Fibroblast of lung (primary cell): ENCODE results near the gene KMT2C. TPM values are rescaled to one million over a fixed set of nuclear protein-coding genes. Genes with fewer than 3 reads are reported as not detected.
A peak's percentile ranks its signal among the peaks of the same experiment; 100 is the strongest.

Experiments used
- DNase-seq, 2 donors: peaks; one replicate each; pipeline versions ENCODE4 v3.0.0 to v3.0.0-alpha.2; 2010; ENCODE audit warnings: low read depth in 2 of 2
- H2AFZ ChIP-seq: 2 replicates; pipeline ENCODE4 v1.5.1; 2012; ENCODE audit warnings: low read length, control low read depth, inconsistent platforms
- H3K27ac ChIP-seq: 2 replicates; pipeline ENCODE4 v1.5.1; 2011; ENCODE audit warnings: low read length, control low read depth; ENCODE audit not compliant: insufficient read depth
- H3K27me3 ChIP-seq: 2 replicates; pipeline ENCODE4 v1.5.1; 2011; ENCODE audit warnings: mild to moderate bottlenecking, low read length; ENCODE audit not compliant: control insufficient read depth, insufficient read depth
- H3K36me3 ChIP-seq: 2 replicates; pipeline ENCODE4 v1.5.1; 2011; ENCODE audit warnings: low read length; ENCODE audit not compliant: control insufficient read depth, insufficient read depth
- H3K4me1 ChIP-seq: 2 replicates; pipeline ENCODE4 v1.5.1; 2011; ENCODE audit warnings: low read length; ENCODE audit not compliant: control insufficient read depth, insufficient read depth; ENCODE audit errors: extremely low read depth
- H3K4me2 ChIP-seq: 2 replicates; pipeline ENCODE4 v1.5.1; 2011; ENCODE audit warnings: low read length, control low read depth; ENCODE audit not compliant: insufficient read depth; ENCODE audit errors: extremely low read depth
- H3K4me3 ChIP-seq, 4 experiments: fragments of 200-600 bp in 1 of 4; sonication (generic) in 1 of 4; replicated peaks in 1 of 4; 2 replicates each; pipeline ENCODE4 v1.5.1; 2011 to 2016; ENCODE audit warnings: low read length in 4 of 4, low read depth in 3 of 4, mild to moderate bottlenecking in 3 of 4, control low read depth in 2 of 4, inconsistent platforms in 1 of 4, mixed read lengths in 1 of 4; ENCODE audit not compliant: insufficient read depth in 1 of 4; ENCODE audit errors: control extremely low read depth in 1 of 4
- H3K79me2 ChIP-seq: 2 replicates; pipeline ENCODE4 v1.5.1; 2012; ENCODE audit warnings: mild to moderate bottlenecking, low read length, inconsistent platforms; ENCODE audit not compliant: control insufficient read depth, insufficient read depth
- H3K9ac ChIP-seq: 2 replicates; pipeline ENCODE4 v1.5.1; 2011; ENCODE audit warnings: mild to moderate bottlenecking, low read length, control low read depth; ENCODE audit not compliant: insufficient read depth
- H3K9me3 ChIP-seq: 2 replicates; pipeline ENCODE4 v1.5.1; 2012; ENCODE audit warnings: low read depth, low read length; ENCODE audit not compliant: control insufficient read depth, insufficient read depth
- H4K20me1 ChIP-seq: 2 replicates; pipeline ENCODE4 v1.5.1; 2011; ENCODE audit warnings: low read length; ENCODE audit not compliant: control insufficient read depth, insufficient read depth; ENCODE audit errors: extremely low read depth
- EZH2 ChIP-seq: IDR thresholded peaks from 2 replicates; pipeline ENCODE4 v1.5.1; 2012; ENCODE audit warnings: low read length, control low read depth, mild to moderate bottlenecking; ENCODE audit errors: missing control alignments
- polyA plus RNA-seq, 2 donors: library from polyadenylated mRNA; depleted of rRNA in 1 of 2; stranded (reverse) in 1 of 2; unstranded in 1 of 2; fragments of >200 nt; gene quantifications; 2 replicates each; pipeline ENCODE4 v1.2.1, GENCODE V29; 2011 to 2012; ENCODE audit warnings: missing spikeins in 1 of 2
- total RNA-seq: library from RNA; depleted of rRNA; stranded (reverse); fragments of >200 nt; gene quantifications from 2 replicates; pipeline ENCODE4 v1.2.1, GENCODE V29; 2014
- TF ChIP-seq, protein P1 (sequence below), 2 donors: IDR thresholded peaks in 1 of 2; conservative IDR thresholded peaks in 1 of 2; 1 replicate in 1 of 2; 2 replicates in 1 of 2; pipeline ENCODE4 v1.5.1; 2011 to 2012; ENCODE audit warnings: low read length in 2 of 2, control low read depth in 1 of 2, inconsistent platforms in 1 of 2, low read depth in 1 of 2, mild to moderate bottlenecking in 1 of 2

The KMT2C gene
- total and polyA plus RNA-seq, 2 donors (not counting 1 experiment from before 2014, with no cell fraction given): 11.1 to 32.4 TPM

DNA sequence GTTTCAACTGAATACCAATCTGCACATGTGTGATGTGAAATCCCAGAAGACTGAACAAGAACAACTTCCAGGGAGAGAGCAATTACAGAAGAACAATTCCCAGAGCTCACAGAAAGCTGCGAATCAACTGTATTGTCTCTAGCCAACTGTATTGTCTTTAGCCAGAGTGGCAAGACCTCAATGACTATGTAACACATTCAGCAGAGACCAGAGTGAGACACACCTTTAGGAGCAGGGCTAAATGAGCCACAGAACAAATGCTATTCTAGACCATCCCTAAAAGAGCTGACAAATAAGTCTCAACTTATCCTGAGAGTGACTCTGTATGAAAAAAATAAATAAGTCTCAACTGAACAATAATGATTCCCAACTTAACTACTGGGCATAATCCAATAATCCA, 72.0 kb downstream of the KMT2C start:
- Histone ChIP-seq H3K79me2 (peaks cover 68% of the 10 kb centered on the region), H3K36me3 (no peaks in the 10 kb centered on the region), H3K4me3 (no peak overlapping the region), H3K4me2 (no peak overlapping the region), H3K27ac (no peak overlapping the region), H3K9ac (no peak overlapping the region), H2AFZ (no peak overlapping the region), H4K20me1 (no peaks in the 10 kb centered on the region), H3K9me3 (no peaks in the 10 kb centered on the region), H3K4me1 (no peaks in the 10 kb centered on the region), H3K27me3 (no peaks in the 10 kb centered on the region)
- no peak for TF ChIP-seq EZH2
- no peak for DNase-seq

DNA sequence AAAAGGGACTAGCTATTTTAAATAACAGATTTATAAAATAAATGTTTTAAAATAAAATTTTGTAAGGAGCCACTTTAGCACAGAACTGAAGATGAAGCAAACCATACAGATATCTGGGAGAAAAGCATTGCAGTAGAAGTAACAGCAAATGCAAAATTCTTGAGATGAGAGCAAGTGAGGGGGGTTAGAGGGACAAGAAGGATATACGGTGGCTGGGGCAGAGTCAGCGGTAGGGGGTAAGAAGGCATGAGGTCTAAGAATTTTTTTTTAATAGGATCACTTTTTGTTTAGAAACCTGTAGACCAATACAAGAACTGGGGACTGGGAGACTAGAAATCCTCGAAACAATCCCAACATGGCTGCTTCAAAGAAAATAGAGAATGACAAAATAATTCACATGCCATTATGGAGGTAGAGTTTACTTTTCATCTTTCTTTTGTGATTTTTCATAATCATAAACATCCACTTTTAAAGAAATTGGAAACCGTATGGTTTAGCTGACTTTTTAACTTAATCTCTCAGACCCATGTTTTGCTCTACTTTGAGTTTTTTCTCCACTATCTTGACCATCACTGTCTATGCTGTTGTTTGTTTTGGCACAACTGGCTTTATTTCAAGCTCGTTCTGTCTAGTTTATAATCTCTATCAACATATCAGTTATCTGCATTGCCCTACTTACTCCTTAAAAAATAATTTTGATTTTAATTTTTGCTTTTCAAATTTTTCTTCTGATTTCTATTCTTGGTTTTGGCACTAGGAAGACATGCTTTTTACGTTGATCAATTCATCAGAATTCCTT, 73.5 kb downstream of the KMT2C start:
- H3K9me3 ChIP-seq: no peaks in the 10 kb centered on the region
- H3K79me2 ChIP-seq: peaks cover 64% of the 10 kb centered on the region
- DNase-seq: no peak
- no peaks in the 10 kb centered on the region for H3K36me3 ChIP-seq
- no peak overlapping the region for H3K4me3 ChIP-seq
- no peaks in the 10 kb centered on the region for H3K4me1 ChIP-seq
- no peaks in the 10 kb centered on the region for H4K20me1 ChIP-seq
- TF ChIP-seq, protein P1, sequence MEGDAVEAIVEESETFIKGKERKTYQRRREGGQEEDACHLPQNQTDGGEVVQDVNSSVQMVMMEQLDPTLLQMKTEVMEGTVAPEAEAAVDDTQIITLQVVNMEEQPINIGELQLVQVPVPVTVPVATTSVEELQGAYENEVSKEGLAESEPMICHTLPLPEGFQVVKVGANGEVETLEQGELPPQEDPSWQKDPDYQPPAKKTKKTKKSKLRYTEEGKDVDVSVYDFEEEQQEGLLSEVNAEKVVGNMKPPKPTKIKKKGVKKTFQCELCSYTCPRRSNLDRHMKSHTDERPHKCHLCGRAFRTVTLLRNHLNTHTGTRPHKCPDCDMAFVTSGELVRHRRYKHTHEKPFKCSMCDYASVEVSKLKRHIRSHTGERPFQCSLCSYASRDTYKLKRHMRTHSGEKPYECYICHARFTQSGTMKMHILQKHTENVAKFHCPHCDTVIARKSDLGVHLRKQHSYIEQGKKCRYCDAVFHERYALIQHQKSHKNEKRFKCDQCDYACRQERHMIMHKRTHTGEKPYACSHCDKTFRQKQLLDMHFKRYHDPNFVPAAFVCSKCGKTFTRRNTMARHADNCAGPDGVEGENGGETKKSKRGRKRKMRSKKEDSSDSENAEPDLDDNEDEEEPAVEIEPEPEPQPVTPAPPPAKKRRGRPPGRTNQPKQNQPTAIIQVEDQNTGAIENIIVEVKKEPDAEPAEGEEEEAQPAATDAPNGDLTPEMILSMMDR (conservative IDR thresholded peaks at IDR 0.05 in 1 of 2, IDR thresholded peaks at IDR 0.05 in 1 of 2; ENCODE audit: low read depth in 1 of 2, low read length in 2 of 2): no peak
- H3K27ac ChIP-seq: no peak overlapping the region
- H3K9ac ChIP-seq: no peak overlapping the region
- no peaks in the 10 kb centered on the region for H3K27me3 ChIP-seq
- H2AFZ ChIP-seq: no peak overlapping the region
- peak overlapping the region; percentile 9 for H3K4me2 ChIP-seq

DNA sequence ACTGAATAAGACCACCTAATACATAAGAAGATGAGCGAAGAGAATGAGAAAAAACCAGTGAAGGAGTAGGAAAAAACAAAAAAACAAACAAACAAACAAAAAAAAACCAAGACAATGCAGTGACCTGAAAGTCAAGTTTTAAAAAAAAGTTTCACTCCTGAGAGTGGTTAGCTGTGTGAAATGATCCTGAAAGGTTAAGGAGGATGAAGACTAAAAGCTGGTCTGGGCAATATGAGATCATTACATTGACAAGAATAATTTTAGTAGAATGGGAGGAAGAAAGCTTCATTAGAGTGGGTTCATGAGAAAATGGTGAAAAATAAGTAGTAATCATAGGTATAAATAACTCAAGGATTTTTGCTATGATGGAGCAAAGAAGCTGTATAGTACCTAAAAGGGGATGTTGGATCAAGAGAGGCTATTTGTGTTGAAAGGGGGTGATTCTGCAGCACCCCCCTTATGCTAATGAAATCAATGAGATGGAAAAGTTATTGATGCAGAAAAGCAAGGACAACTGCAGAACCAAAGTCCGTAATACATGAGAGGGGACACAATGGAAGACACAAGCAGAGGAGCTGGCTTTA, 80.2 kb downstream of the KMT2C start:
- TF ChIP-seq, protein P1 (conservative IDR thresholded peaks at IDR 0.05 in 1 of 2, IDR thresholded peaks at IDR 0.05 in 1 of 2; ENCODE audit: low read depth in 1 of 2, low read length in 2 of 2): no peak
- no peak for TF ChIP-seq EZH2
- no peaks in the 10 kb centered on the region for H3K36me3 ChIP-seq
- no peak overlapping the region for H3K9ac ChIP-seq
- no peaks in the 10 kb centered on the region for H3K9me3 ChIP-seq
- H3K4me2 ChIP-seq: no peak overlapping the region
- H2AFZ ChIP-seq: no peak overlapping the region
- H3K27ac ChIP-seq: no peak overlapping the region
- H3K79me2 ChIP-seq: peaks cover 18% of the 10 kb centered on the region
- H3K4me1 ChIP-seq: no peaks in the 10 kb centered on the region
- no peaks in the 10 kb centered on the region for H4K20me1 ChIP-seq
- no peak overlapping the region for H3K4me3 ChIP-seq
- no peaks in the 10 kb centered on the region for H3K27me3 ChIP-seq
- DNase-seq: no peak
